ENCODE results near the gene POMP.

POMP gene

DNA sequence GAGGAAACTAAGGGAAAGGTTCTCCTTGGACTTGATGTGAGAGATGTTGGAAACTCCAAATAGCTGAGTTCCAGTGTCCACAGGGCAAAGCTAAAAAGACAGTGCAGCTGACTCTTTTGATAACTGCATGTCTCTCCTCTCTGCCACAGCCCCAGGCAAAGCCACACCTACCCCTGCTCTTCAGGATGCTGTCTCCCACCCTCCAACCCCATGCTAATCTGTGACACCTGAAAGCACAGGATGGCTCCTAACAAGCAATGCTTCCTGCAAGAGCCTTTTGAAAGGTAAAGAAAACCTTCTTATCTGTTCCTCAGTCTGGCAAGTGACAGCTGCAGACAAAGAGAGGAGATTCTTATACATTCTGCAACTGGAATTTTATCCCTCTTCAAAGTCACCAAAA is 45.4 kb downstream of the POMP start:
- no peak for DNase-seq

DNA sequence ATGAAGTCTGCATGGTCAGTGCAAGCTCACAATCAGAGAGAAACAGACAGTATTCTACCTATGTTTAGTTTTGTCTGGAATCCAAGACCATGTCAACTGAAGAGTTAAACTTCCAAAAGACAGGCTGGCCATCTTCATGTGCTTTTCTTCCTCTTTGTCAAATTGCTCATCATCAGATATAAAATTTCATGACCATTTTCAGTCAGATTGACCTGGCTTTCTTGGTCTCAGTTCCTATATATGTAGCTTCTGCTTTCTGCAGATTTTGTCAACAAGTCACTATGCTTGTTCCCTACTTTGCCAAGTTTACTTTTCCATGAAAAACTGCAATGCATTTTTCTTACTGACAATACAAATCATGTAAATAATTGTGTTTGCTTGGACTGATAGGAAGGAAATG is 46.0 kb downstream of the POMP start:
- DNase-seq, result no peak

DNA sequence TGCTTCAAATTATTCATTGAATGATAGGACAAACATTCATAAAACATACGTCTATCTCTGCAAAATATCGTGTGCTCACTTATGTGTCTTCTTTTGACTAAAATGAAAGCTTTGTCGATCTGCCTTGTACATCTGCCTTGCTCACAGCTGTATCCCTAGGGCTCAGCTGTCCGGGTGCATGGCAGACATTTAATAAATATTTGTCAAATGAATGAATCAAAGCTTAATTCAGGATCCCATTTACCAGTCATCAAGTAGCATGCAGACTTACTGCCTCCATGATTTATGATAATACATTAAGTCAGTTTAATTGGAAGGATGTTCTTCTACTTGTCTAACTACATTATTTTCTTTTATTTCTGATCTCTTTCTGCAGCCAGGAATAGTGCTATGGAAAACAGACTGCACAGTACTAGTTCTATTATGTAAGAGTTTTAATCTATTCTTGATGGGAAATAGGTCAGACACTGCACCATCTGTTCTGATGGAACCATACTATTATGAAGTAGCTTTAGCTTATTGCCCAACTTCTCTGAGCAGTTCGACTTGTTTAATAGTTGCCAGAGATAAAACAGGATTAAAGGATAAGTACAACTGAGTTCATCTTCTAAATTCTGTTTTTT is 46.6 kb downstream of the POMP start:
- no peak for DNase-seq

DNA sequence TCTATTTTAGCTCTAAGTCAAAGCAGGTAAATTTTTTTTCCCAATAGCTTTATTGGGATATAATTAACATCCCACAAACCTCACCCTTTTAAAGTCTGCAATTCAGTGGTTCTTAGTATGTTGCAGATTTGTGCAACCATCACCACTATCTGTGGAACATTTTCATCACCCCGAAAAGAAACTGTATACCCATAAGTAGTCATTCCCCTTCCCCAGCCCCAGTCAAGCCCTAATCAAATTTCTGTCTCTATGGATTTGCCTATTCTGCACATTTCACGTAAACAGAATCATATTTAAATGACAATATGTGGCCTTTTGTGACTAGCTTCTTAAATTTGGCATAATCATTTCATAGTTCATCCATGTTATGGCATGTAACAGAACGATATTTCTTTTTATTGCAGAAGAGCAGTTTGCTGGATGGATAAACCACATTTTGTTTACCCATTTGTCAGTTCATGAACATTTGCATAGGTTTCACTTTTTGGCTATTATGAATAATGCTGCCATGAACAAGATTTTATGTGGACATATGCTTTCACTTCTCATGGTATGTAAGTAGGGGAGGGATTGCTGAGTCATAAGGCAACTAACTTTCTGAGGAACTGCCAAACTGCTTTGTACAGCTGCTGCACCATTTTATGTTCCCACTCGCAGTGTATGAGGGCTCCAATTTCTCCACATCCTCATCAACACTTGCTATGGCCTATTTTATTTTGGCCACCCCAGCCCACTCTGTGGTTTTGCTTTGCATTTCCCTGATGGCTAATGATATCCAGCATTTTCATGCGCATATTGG is 48.9 kb downstream of the POMP start:
- no peak for DNase-seq

DNA sequence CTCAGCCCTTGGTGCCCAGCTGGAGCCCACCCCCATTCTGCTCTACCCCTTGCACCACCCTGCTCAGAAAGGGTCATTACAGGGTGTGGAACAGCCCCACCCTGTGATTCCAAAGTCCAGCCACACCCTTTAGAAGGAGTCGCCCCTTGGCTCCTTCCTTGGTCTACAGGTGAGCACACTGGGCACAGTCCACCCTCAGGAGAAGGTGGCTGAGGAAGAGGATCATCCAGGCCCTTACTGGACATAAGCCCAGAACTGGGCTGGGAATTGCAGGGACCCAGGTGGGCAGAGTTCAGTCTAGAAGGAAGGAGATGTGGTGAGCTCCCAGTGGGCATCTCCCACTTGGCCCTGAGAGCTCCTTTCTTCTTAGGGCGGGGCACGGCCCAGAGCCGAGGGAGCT is 51.2 kb downstream of the POMP start:
- no peak for DNase-seq

DNA sequence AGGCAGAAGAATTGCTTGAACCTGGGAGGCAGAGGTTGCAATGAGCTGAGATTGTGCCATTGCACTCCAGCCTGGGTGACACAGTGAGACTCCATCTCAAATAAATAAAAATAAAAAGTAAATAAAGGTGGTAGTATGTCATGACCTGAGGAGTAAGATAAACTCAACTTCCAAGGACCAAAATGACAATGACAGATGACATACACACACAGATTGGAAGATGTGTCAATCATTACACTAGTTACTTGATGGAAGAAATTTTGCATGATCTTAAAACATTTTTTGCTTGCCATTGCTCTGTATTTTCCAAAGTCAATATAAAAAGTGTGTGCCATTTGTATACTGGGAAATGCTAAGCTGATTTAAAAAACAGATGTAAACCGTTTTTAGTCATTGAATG is 55.7 kb downstream of the POMP start:
- no peak for DNase-seq

DNA sequence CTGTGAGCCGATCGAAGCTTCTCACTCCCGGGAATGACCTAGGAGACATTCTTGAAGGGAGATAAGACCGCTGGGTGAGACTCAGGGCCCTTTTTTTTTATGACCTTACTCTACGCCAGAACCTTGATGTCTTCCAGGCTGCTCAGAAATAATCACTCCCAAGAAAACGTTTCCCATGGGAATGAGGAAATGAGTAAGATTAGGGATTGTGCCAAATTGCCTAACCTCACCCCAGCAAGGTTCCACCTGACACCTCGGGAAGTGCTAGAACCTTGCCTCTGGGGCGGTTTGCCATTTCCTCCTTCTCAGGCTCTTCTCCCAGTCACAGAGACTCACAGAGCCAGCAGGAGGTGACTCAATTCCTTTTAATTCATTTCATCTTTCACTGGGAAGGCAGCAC is 57.6 kb downstream of the POMP start:
- DNase-seq, result no peak

DNA sequence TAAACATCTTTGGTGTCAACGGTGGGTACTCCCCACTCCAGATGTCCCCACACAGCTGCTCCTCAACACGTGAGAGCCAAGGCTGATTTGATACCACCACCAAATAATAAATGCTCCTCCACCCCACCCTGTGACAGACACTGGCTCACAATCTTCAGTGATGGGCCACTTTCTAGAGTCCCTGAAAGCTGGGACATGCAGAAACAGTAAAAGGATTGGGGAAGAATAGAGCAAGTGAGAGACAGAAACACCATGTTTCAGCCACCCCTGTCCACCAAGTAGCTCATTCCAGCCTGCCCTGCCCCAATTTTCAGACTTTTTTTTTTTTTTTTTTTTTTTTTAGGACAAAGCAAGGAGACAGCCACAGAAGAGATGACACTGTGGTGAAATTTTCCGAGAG is 58.2 kb downstream of the POMP start:
- DNase-seq, result no peak

DNA sequence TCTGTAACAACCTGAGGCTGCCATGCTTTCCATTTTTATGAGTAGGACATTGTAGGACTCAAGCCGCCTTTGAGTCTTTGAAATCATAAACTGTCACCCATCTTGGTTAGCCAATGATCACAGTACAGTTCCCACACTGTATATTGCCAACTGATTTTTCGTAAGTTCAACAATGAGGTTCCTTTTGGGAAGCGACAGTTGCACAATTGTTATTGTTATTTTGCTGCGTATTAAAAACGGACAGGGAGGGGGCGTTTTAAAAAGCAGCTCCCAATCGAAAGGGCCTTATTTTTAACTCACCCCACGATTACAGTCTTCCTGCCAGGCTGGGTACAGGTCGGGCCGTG is 59.2 kb downstream of the POMP start:
- DNase-seq, result no peak

DNA sequence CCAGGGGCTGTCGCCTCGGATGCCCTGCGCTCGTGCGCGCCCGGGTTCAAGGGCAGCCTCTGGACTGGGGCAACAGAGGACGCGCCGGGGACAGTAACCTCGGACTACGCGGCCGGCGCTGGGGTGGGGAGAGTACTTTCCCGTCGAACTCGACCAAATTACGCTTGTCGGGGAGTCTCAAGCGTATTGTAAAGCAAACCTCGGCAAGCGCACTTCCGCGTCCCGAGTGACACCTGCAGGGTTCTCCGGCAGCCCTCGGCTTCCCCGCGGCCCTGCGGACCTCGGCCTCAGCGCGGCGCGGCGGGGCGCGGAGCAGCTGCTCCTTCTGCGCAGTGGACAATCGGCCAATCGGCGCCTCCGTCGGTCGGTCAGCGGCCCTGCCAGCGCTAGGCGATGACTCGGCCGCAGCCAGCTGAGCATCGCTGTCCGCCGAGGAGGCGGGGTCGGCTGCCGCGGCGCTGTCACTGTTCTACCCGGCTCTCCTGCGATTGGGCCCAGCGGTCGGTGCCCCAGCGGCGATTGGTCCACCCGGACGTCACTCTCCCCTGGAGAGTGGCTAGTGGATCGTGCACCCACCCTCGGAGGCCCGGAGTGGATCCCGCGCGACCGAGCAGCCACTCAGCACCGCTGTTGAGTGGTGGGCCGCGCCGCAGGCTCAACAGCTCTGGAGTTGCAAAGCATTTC is 59.8 kb downstream of the POMP start, which contains the start of gene SLC46A3:
Gene SLC46A3 (minus strand): TSS at position 428 of the 684 bp plus-strand sequence. CDS start 972 bp downstream, outside the sequence.
- DNase-seq, result peak; percentile 86

DNA sequence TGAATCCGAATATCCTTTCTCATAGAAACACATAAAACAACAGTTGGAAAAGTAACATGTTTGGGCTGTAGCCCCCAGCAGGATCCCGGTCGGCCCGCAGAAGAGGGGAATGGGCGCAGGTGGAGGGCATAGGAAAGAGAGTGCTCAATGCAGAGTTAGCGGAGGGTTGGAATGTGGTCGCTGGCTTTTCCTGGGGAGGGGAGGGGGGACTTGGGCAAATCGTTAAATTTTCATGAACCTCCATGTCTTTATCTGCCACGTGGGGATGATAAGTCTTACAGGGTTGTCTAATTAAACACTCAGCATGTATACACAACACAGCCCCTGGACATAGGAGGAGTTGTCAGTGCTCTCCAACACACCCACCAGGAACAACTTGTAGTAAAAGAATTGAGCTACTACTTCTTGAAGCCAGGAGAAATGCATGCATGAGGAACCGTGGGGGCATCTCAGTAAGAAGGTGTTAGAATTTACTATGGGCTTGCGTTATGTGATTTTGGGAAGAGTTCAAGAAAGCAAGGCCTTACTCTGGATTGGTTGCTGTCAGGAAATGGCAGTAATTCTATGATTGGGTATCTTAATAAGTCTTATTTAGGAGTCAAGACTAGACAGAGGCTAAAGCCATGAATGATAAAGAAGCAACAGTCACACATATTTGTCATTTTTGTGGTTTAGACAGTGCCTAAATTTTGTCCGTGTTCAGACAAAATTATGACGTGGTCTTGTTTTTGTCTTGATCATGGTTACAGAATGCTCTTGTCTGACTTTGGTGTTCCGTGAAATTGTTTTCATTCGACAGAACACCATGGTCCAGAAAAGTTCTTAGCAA is 60.5 kb downstream of the POMP start:
- DNase-seq, result no peak

DNA sequence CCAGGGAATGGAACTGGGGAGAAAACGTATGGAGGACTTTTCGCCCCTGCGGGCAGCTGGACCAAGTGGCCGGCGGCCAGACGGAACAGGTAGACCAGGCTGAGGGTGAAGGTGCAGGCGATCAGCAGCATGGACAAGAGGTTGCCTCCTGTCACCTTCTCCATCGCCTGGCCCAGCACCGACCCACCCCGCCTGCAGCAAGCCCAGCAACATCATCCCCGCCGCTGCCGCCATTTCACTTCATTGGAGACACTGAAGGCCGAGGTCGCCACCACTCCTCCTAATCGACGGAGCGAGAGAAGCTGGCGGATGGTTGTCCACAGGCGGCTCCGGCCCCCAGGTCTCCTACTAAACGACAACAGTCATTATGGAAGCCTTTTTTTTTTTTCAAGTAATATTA is 64.9 kb downstream of the POMP start:
- DNase-seq, result no peak

DNA sequence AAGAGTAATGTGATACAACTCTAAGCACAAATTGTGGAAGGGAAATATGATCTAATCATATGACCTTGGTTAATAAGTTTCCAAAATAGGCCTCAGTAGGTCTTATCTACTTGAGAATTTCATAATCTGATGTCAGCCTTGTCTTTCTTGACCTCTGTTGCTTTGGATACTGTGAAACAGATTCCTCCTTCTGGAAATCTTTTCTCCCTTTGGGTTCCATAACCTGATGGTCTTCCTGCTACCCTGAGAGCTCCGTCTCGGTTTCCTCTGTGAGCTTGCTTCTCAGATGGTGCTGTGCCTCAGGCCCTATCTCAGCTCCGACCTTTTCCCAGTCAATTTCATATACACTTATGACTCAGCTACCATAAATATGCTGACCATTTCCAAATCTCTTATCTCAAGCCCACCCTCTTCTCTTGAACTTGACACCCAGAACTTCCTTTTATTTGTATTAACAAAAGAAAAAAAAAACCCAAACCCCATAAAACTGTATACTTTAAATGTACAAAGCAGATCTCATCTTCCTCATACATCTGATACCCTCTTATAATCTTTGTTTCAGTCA is 66.2 kb downstream of the POMP start:
- no peak for DNase-seq

Measured in NCI-H146 (cell line).